Measurements from ENCODE around the gene MMP15.

Gene MMP15

GRCh38 chr16:58035356-58036170, 10.0 kb downstream of the MMP15 start:
- no peak for TF ChIP-seq CTCF (IDR thresholded peaks at IDR 0.05; ENCODE audit: poor library complexity, severe bottlenecking)
- Histone ChIP-seq H3K36me3 (ENCODE audit: low read depth) (no peaks in the 10 kb centered on the region), H3K27me3 (ENCODE audit: insufficient read depth, poor library complexity, severe bottlenecking) (no peaks in the 10 kb centered on the region), H3K4me3 (ENCODE audit: severe bottlenecking) (no peak overlapping the region), H3K9me3 (ENCODE audit: severe bottlenecking) (no peaks in the 10 kb centered on the region), H3K27ac (ENCODE audit: poor library complexity, severe bottlenecking) (no peak overlapping the region), H3K4me1 (ENCODE audit: insufficient read depth, poor library complexity, severe bottlenecking) (no peaks in the 10 kb centered on the region)
- no peak for ATAC-seq (ENCODE audit: low read depth)
- no peak for DNase-seq (ENCODE audit: low spot score)

- ATAC-seq (ENCODE audit: low read depth): no peak
- no peak for TF ChIP-seq CTCF (IDR thresholded peaks at IDR 0.05; ENCODE audit: poor library complexity, severe bottlenecking)
- DNase-seq (ENCODE audit: low spot score): no peak
- Histone ChIP-seq H3K27ac (ENCODE audit: poor library complexity, severe bottlenecking) (no peak overlapping the region), H3K4me3 (ENCODE audit: severe bottlenecking) (no peak overlapping the region), H3K27me3 (ENCODE audit: insufficient read depth, poor library complexity, severe bottlenecking) (no peaks in the 10 kb centered on the region), H3K9me3 (ENCODE audit: severe bottlenecking) (no peaks in the 10 kb centered on the region), H3K36me3 (ENCODE audit: low read depth) (no peaks in the 10 kb centered on the region), H3K4me1 (ENCODE audit: insufficient read depth, poor library complexity, severe bottlenecking) (no peaks in the 10 kb centered on the region)
Observed at GRCh38 chr16:58036943-58037342, 11.4 kb downstream of the MMP15 start.

GRCh38 chr16:58037365-58038057, 12.0 kb downstream of the MMP15 start:
- ATAC-seq (ENCODE audit: low read depth) (no peak), DNase-seq (ENCODE audit: low spot score) (no peak)
- no peak overlapping the region for H3K27ac ChIP-seq (ENCODE audit: poor library complexity, severe bottlenecking)
- TF ChIP-seq CTCF (IDR thresholded peaks at IDR 0.05; ENCODE audit: poor library complexity, severe bottlenecking): no peak
- H3K27me3 ChIP-seq (ENCODE audit: insufficient read depth, poor library complexity, severe bottlenecking): no peaks in the 10 kb centered on the region
- H3K9me3 ChIP-seq (ENCODE audit: severe bottlenecking): no peaks in the 10 kb centered on the region
- no peaks in the 10 kb centered on the region for H3K4me1 ChIP-seq (ENCODE audit: insufficient read depth, poor library complexity, severe bottlenecking)
- no peaks in the 10 kb centered on the region for H3K36me3 ChIP-seq (ENCODE audit: low read depth)
- no peak overlapping the region for H3K4me3 ChIP-seq (ENCODE audit: severe bottlenecking)

- DNase-seq (ENCODE audit: low spot score): no peak
- Histone ChIP-seq H3K36me3 (ENCODE audit: low read depth) (no peaks in the 10 kb centered on the region), H3K4me3 (ENCODE audit: severe bottlenecking) (no peak overlapping the region)
Observed at GRCh38 chr16:58038219-58038641, 12.7 kb downstream of the MMP15 start.

More at GRCh38 chr16:58038219-58038641, 12.7 kb downstream of the MMP15 start:
- H3K4me1 ChIP-seq (ENCODE audit: insufficient read depth, poor library complexity, severe bottlenecking): no peaks in the 10 kb centered on the region
- no peak for TF ChIP-seq CTCF (IDR thresholded peaks at IDR 0.05; ENCODE audit: poor library complexity, severe bottlenecking)
- no peaks in the 10 kb centered on the region for H3K27me3 ChIP-seq (ENCODE audit: insufficient read depth, poor library complexity, severe bottlenecking)
- no peaks in the 10 kb centered on the region for H3K9me3 ChIP-seq (ENCODE audit: severe bottlenecking)
- H3K27ac ChIP-seq (ENCODE audit: poor library complexity, severe bottlenecking): no peak overlapping the region
- no peak for ATAC-seq (ENCODE audit: low read depth)

Data from RWPE2 (cell line).